ENCODE results near the gene NR1H4. TPM values are rescaled to one million over a fixed set of nuclear protein-coding genes. Genes with fewer than 3 reads are reported as not detected.
A peak's percentile ranks its signal among the peaks of the same experiment; 100 is the strongest.

NR1H4 gene
- total and polyA plus RNA-seq, 9 of the 15 experiments (the other 6 are each of a cell fraction or from before 2014, with no cell fraction given): 0.03 TPM; not detected in 8

DNA sequence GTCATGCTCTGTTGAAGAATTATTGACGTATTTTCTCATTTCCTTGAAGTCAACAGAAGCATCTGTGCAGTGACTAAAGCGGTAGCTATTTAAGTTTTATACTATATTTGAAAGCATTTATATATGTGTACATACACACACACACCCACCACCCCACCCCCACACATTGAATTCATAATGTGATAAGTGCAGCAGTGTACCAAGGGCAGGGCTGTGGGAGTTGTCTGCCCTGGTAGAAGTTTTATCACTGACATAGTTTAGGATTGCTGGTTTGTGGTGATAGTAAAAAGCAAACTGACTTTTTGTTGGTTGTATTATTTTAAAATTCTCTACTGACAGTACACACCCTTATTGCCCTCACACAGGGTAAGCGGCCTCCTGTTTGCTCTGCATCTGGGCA lies 138.9 kb downstream of the NR1H4 start:
- Histone ChIP-seq H3K9me3 (replicated peaks; ENCODE audit: control insufficient read depth, insufficient read depth, low read depth, low read length) (no peaks in the 10 kb centered on the region), H3K9me1 (ENCODE audit: control insufficient read depth, insufficient read depth, low read length) (no peaks in the 10 kb centered on the region), H3K36me3 (ENCODE audit: control insufficient read depth, insufficient read depth, low read length) (no peaks in the 10 kb centered on the region), H4K20me1 (replicated peaks; ENCODE audit: control insufficient read depth, insufficient read depth, low read length) (no peaks in the 10 kb centered on the region), H3K79me2 (ENCODE audit: control insufficient read depth, insufficient read depth, low read length) (no peaks in the 10 kb centered on the region), H3K27ac (ENCODE audit: extremely low read depth, low read depth, low read length) (no peak overlapping the region), H3K4me2 (ENCODE audit: insufficient read depth, low read length) (no peak overlapping the region), H3K4me3 (no peak overlapping the region), H3K27me3 (ENCODE audit: control insufficient read depth in 2 of 2, insufficient read depth in 2 of 2, low read length in 2 of 2) (no peaks in the 10 kb centered on the region), H2AFZ (ENCODE audit: low read depth, low read length) (no peak overlapping the region), H3K9ac (ENCODE audit: insufficient read depth in 1 of 2, low read depth in 2 of 2, low read length in 2 of 2) (no peak overlapping the region), H3K4me1 (replicated peaks in 1 of 2; ENCODE audit: control insufficient read depth in 2 of 2, insufficient read depth in 2 of 2, low read length in 2 of 2) (no peaks in the 10 kb centered on the region; a peak in 1 of 5 replicates)
- intact Hi-C loops (cut with micrococcal nuclease) (no loop called here), in situ Hi-C loops (cut with MboI) (no loop called here)
- no peak for DNase-seq (ENCODE audit: extremely low read depth in 1 of 4, low spot score in 3 of 4)
- CTCF ChIA-PET (ENCODE audit: low intra/inter-chr PET ratio): no interaction called here
- BruUV-seq (replicated peaks): no TSS peak
- WGBS (ENCODE audit: insufficient coverage, low coverage, missing lambda C conversion rate): 33% methylated on average over 3 of the region's 3 CpGs
- no peak for FAIRE-seq
- no peak for ATAC-seq
- POLR2A ChIA-PET: no interaction called here
- 0 out of 2 replicates have a peak, but pooled peaks have one; percentile 12 for TF ChIP-seq EGR1 (conservative IDR thresholded peaks at IDR 0.05)
- TF ChIP-seq CHD2 (IDR thresholded peaks at IDR 0.05; ENCODE audit: low read depth, low read length): no peak
- TF ChIP-seq RBBP5 (IDR thresholded peaks at IDR 0.05; ENCODE audit: borderline replicate concordance, insufficient read depth, low read length, poor library complexity, severe bottlenecking): no peak

Small RNA genes within 50 kb of the gene (small RNA-seq; reads per million reads assigned to genes)
- not detected for gene AC010200.2

Other genes with a start within 250 kb of the NR1H4 start
- 3.0 and 3.6 TPM in 2 replicates for gene DEPDC4, start 206.8 kb upstream of the NR1H4 start, total RNA-seq (2014; rRNA removed)
- gene DEPDC4, start 206.8 kb upstream of the NR1H4 start, total RNA-seq (2014; rRNA removed; fragmentation: Illumina TruSeq; extraction: Trizol): 6.9 and 8.8 TPM in 2 replicates
- 4.6 and 5.0 TPM in 2 replicates for gene DEPDC4, start 206.8 kb upstream of the NR1H4 start, total RNA-seq (2015; rRNA removed; fragmentation: Illumina TruSeq; extraction: Trizol)
- 4.3 and 5.7 TPM in 2 replicates for gene DEPDC4, start 206.8 kb upstream of the NR1H4 start, total RNA-seq (2021)
- gene DEPDC4, start 206.8 kb upstream of the NR1H4 start, polyA plus RNA-seq (2011; rRNA removed): 5.2 and 9.5 TPM in 2 replicates
- 7.3 and 8.3 TPM in 2 replicates for gene DEPDC4, start 206.8 kb upstream of the NR1H4 start, polyA plus RNA-seq (2014; fragmentation: Illumina TruSeq; extraction: Trizol)
- gene DEPDC4, start 206.8 kb upstream of the NR1H4 start, polyA plus RNA-seq (2014; fragmentation: Nextera tagmentation; extraction: Ambion mirVana): 10 to 100 TPM; 11.9 to 13.2 TPM
- gene DEPDC4, start 206.8 kb upstream of the NR1H4 start, polyA plus RNA-seq (2014; rRNA removed): 5.6 and 7.4 TPM in 2 replicates
- 27.3 and 28.2 TPM in 2 replicates for gene SCYL2, start 206.7 kb upstream of the NR1H4 start, total RNA-seq (2014; rRNA removed)
- gene SCYL2, start 206.7 kb upstream of the NR1H4 start, total RNA-seq (2014; rRNA removed; fragmentation: Illumina TruSeq; extraction: Trizol): 46.9 and 53.9 TPM in 2 replicates
- 42.3 and 49.0 TPM in 2 replicates for gene SCYL2, start 206.7 kb upstream of the NR1H4 start, total RNA-seq (2015; rRNA removed; fragmentation: Illumina TruSeq; extraction: Trizol)
- 35.2 and 39.1 TPM in 2 replicates for gene SCYL2, start 206.7 kb upstream of the NR1H4 start, total RNA-seq (2021)
- gene SCYL2, start 206.7 kb upstream of the NR1H4 start, polyA plus RNA-seq (2011; rRNA removed): 24.4 and 32.9 TPM in 2 replicates
- gene SCYL2, start 206.7 kb upstream of the NR1H4 start, polyA plus RNA-seq (2014; fragmentation: Illumina TruSeq; extraction: Trizol): 33.9 and 39.8 TPM in 2 replicates
- gene SCYL2, start 206.7 kb upstream of the NR1H4 start, polyA plus RNA-seq (2014; fragmentation: Nextera tagmentation; extraction: Ambion mirVana): 10 to 100 TPM in 1 of 2 experiments, 1 to 10 TPM in 1; 9.9 to 11.8 TPM
- 18.5 and 18.7 TPM in 2 replicates for gene SCYL2, start 206.7 kb upstream of the NR1H4 start, polyA plus RNA-seq (2014; rRNA removed)
- gene SLC17A8, start 116.8 kb upstream of the NR1H4 start, total RNA-seq (2014; rRNA removed): not detected in 2 replicates
- not detected in 2 replicates for gene SLC17A8, start 116.8 kb upstream of the NR1H4 start, total RNA-seq (2014; rRNA removed; fragmentation: Illumina TruSeq; extraction: Trizol)
- gene SLC17A8, start 116.8 kb upstream of the NR1H4 start, total RNA-seq (2015; rRNA removed; fragmentation: Illumina TruSeq; extraction: Trizol): not detected in 2 replicates
- gene SLC17A8, start 116.8 kb upstream of the NR1H4 start, total RNA-seq (2021): not detected in 2 replicates
- not detected in 2 replicates for gene SLC17A8, start 116.8 kb upstream of the NR1H4 start, polyA plus RNA-seq (2011; rRNA removed)
- not detected in 2 replicates for gene SLC17A8, start 116.8 kb upstream of the NR1H4 start, polyA plus RNA-seq (2014; fragmentation: Illumina TruSeq; extraction: Trizol)
- not detected for gene SLC17A8, start 116.8 kb upstream of the NR1H4 start, polyA plus RNA-seq (2014; fragmentation: Nextera tagmentation; extraction: Ambion mirVana)
- gene SLC17A8, start 116.8 kb upstream of the NR1H4 start, polyA plus RNA-seq (2014; rRNA removed): 0.03 TPM in 1 of 2 replicates, not detected in the other
- 2.0 and 3.5 TPM in 2 replicates for gene GAS2L3, start 99.8 kb downstream of the NR1H4 start, total RNA-seq (2014; rRNA removed)
- 6.9 and 7.3 TPM in 2 replicates for gene GAS2L3, start 99.8 kb downstream of the NR1H4 start, total RNA-seq (2014; rRNA removed; fragmentation: Illumina TruSeq; extraction: Trizol)
- 7.2 and 9.8 TPM in 2 replicates for gene GAS2L3, start 99.8 kb downstream of the NR1H4 start, total RNA-seq (2015; rRNA removed; fragmentation: Illumina TruSeq; extraction: Trizol)
- gene GAS2L3, start 99.8 kb downstream of the NR1H4 start, total RNA-seq (2021): 5.0 and 5.9 TPM in 2 replicates
- gene GAS2L3, start 99.8 kb downstream of the NR1H4 start, polyA plus RNA-seq (2011; rRNA removed): 2.2 and 2.6 TPM in 2 replicates
- 3.9 and 5.0 TPM in 2 replicates for gene GAS2L3, start 99.8 kb downstream of the NR1H4 start, polyA plus RNA-seq (2014; fragmentation: Illumina TruSeq; extraction: Trizol)
- 1 to 10 TPM; 1.6 to 2.2 TPM for gene GAS2L3, start 99.8 kb downstream of the NR1H4 start, polyA plus RNA-seq (2014; fragmentation: Nextera tagmentation; extraction: Ambion mirVana)
- gene GAS2L3, start 99.8 kb downstream of the NR1H4 start, polyA plus RNA-seq (2014; rRNA removed): 1.5 and 2.8 TPM in 2 replicates

All from K562 (cell line).